ENCODE measurements around the gene SEZ6.

The SEZ6 gene

DNA sequence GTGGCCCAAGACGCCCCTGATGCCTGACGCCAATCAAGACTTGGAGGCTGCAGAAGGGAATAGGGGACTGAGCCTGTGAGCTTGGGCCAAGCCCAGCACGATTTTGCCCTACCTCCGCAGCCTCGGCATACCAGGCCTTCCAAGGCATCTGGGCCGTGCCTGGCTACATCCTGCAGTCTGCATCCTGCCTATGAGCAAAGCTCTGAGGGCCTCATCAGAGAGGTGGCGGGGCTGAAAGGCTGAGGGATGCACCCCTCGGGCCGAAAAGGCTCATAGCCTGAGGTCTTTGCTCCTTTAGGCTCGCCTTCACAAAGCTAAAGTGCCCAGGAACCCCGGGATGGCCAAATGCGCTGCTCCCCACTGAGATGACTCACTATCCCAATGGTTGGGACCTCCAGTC is 2.5 kb downstream of the SEZ6 start:
- no peak for DNase-seq (ENCODE audit: low read depth)

GRCh38 chr17:29002811-29003210 is 3.0 kb downstream of the SEZ6 start:
- DNase-seq (ENCODE audit: low read depth): no peak

DNA sequence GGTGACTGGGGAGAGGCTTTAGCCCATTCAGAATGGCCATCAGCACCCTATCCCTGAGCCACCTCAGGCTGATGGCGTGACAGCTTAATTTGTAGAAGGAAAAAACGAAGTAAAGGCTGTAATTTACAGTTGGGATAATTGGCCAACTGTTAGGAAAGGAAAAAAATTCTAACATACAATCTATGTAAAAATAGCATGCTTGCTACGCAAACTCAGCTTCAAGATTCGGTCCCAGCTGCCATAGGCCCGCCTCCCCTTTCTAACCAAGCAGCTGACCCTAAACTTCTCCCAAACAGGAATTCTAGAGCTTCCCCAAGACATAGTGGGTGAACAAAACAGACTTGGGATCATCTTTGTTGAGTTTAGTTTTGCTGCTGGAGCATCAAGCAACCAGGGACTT is 4.9 kb downstream of the SEZ6 start:
- no peak for DNase-seq (ENCODE audit: low read depth)

- no peak for DNase-seq (ENCODE audit: low read depth)
Measured at GRCh38 chr17:28999206-28999605, 6.6 kb downstream of the SEZ6 start.

- no peak for DNase-seq (ENCODE audit: low read depth)
Measured at GRCh38 chr17:28997806-28998205, 8.0 kb downstream of the SEZ6 start.

DNA sequence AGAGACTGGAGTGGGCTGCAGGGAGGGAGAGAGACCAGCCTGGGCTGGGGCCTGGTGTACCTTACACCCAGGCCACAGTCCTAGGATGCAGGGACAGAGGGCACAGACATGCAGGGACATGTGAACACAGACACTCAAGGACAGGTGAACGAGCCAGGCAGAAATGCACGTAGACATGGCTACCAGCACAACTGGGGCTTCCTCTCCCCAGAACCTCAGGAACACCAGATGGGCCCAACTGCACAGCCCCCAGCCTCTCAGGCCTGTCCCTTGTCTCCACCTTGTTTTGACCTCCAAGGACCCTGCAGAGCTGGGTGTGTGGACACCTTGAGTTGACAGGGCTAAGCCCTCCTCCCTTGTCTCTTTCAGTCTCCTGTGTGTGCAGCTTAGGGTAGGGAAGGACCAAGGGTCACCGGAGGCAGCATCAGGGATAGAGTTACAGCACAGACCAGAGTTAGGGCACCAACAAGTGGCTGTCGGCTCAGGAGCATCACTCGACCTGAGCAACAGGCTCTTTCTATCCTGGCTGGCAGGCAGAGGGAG is 9.2 kb downstream of the SEZ6 start:
- no peak for DNase-seq (ENCODE audit: low read depth)

GRCh38 chr17:28993645-28994426 is 12.0 kb downstream of the SEZ6 start:
- no peak for DNase-seq (ENCODE audit: low read depth)

GRCh38 chr17:28992625-28993600 is 12.9 kb downstream of the SEZ6 start:
- DNase-seq (ENCODE audit: low read depth): no peak

GRCh38 chr17:28992185-28992584 is 13.6 kb downstream of the SEZ6 start:
- no peak for DNase-seq (ENCODE audit: low read depth)

GRCh38 chr17:28991779-28992178 is 14.1 kb downstream of the SEZ6 start:
- no peak for DNase-seq (ENCODE audit: low read depth)

- no peak for DNase-seq (ENCODE audit: low read depth)
Measured at GRCh38 chr17:28989028-28989427, 16.8 kb downstream of the SEZ6 start.

- DNase-seq (ENCODE audit: low read depth): no peak
Measured at GRCh38 chr17:28988475-28988874, 17.4 kb downstream of the SEZ6 start.

GRCh38 chr17:28986714-28987655 is 18.8 kb downstream of the SEZ6 start:
- no peak for DNase-seq (ENCODE audit: low read depth)

DNA sequence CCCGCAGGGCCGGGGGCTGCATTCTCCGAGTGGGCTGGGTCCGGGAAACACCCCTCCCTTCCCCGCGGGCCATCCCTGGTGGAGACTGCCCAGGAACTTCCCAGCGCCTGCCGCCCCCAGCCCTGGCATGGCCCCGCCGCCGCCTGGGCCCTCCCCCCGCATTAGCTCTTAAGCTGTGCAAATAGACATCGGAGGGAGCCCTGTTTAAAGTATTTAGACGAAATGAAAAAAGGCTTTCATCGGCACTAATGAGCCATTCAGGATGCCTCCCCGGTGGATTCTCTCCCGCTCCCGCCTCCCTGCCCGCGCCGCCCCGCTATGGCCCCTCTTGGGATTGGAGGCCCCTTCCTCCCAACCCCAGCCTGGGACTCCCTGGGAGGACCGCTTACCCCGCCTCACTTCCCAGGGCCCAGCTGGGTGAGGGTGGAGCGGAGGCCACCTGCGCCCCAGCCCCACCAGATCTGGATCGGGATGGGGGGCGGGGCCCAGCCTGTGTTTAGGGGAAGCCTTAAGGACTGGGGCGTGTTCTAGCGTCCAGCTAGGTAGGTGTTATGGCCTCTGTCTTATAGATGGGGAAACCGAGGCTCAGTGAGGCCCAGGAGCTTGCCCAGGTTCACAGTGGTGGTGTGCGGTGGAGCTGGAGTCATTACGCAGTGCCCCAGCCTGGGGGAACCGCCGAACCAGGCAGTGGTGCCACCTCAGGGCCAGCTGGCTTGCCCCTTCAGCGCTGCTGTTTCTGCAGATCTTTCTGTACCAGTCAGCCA is 19.7 kb downstream of the SEZ6 start:
- no peak for DNase-seq (ENCODE audit: low read depth)

- DNase-seq (ENCODE audit: low read depth): peak; percentile 11
Measured at GRCh38 chr17:28983286-28984230, 22.3 kb downstream of the SEZ6 start.

DNA sequence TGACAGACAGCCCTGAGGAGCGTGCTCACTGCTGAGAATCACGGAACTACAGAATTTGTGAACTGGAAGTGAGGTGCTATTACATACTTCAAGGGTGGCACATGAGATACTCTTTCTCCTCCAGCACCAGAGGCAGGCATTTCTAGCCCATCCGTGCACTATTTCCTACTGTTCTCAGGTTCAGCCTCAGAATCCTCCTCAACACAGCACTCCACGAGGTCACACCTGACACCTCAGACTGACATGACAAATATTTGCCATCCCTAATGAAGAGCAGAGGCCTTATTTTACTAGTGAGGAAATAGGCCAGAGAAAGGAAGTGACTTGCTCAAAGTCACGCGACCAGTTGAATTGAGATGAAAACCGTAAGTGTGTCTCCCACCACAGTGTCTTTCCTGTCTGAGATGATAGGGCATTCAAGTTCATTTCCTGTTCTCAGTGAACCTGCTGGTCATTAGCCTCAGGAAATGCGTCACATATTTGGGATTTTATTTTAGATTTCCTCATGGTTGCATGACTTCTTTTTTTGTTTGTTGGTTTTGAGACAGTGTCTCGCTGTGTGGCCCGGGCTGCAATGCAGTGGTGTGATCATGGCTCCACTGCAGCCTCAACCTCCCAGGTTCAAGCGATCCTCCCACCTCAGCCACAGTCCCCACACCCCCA is 23.6 kb downstream of the SEZ6 start:
- DNase-seq (ENCODE audit: low read depth): no peak

GRCh38 chr17:28978356-28978964 is 27.4 kb downstream of the SEZ6 start:
- no peak for DNase-seq (ENCODE audit: low read depth)

- no peak for DNase-seq (ENCODE audit: low read depth)
Measured at GRCh38 chr17:28977659-28978355, 28.0 kb downstream of the SEZ6 start.

All from amniotic epithelial cell (primary cell).